HTERT RPE-1 (cell line): Measurements from ENCODE around the gene VPS13D.

Experiments used
- in situ Hi-C: fragments of 300-500 bp; cut with MboI; formaldehyde crosslinking; loops from 4 replicates; pipeline ENCODE4 v1.14.3; 2020; ENCODE audit warnings: low sequenced_read_pairs

VPS13D gene

GRCh38 chr1:12230549-12231275 lies 882 bp downstream of the VPS13D start:
- in situ Hi-C loops, result no loop called here

DNA sequence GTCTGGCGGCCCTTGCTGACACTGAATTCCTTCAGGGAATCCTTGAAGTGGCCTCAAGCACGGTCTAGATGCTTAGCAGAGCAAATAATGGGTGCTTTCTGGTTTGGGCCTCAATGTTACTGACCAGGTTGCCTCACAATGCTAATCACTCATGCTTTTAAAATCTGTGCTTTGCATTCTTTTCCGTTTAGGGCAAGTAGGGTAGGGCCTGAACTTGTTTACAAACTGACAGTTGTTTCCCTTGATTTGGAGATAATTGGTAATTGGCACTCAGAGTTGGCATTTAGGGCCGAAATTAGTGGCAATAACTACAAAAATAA lies 1.4 kb downstream of the VPS13D start:
- in situ Hi-C loops, result no loop called here

DNA sequence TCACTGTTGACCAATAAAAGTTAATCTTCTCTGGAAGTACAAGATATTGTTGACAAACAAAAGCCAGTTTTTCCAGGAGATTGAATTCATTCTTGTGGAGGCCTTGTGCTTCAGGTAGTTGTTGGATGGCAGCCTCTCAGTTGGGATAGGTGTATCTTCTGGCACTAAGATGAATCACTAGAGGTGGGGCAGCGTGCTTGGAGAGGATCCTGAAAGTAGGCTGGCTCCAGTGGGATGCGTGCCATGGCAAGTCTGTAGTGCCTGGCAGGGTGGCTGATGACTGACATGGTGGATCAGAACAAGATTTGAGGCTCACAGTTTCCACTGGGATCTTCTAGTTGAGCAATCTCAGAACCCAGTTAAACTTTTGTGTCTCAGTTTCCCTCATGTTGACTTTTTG lies 2.4 kb downstream of the VPS13D start:
- in situ Hi-C loops, result no loop called here

DNA sequence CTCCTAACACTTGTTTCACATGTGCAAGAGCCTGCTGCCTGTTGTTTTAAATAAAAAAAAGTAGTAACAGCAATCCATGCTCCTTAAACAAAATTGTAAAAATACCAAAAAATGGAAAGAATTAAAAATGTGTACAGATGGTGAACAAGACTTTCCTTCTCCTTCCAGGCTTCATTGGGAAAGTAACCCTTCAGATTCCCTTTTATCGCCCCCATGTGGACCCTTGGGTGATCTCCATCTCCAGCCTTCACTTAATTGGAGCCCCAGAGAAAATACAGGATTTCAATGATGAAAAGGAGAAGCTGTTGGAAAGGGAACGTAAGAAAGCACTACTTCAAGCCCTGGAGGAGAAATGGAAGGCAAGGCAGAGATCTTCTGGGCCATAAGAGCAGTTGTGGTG lies 14.2 kb downstream of the VPS13D start:
- in situ Hi-C loops, result no loop called here

DNA sequence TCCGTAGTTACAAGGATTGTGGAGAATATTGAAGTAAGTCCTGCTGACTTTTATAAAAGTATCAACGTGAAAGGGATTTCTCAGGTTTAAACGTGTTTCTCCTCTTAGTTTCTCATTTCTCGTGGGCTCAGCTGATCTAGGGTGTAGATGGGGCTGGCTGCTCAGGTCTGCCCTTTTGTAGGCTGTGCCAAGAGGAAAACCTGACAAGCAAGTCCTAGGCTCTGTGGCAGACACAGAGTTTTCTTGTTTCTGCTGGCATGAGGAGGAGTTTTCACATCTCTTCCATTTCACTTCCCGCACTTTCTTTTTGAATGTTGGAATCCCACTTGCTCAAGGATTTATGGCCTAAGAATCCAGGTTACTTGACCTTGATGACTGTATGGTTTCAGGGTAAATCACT lies 14.8 kb downstream of the VPS13D start:
- in situ Hi-C loops, result no loop called here

DNA sequence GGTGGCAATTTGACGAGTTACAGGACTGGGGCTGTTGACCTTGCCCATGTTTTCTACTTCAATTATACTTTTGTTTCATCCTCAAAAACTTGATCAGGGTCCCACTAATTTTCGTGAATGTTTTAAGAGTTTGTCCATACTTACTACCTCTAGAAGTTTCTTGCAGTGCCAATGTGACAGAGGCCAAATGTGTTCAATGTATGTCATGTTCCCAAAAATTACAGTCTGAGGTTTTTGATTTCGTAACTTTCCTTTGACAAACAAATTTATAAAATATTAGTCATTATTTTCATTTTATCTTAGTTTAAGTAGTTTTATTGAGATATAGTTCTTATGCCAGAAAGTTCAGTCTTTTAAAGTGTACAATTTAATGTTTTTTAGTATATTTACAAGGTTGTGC lies 15.3 kb downstream of the VPS13D start:
- in situ Hi-C loops, result no loop called here

DNA sequence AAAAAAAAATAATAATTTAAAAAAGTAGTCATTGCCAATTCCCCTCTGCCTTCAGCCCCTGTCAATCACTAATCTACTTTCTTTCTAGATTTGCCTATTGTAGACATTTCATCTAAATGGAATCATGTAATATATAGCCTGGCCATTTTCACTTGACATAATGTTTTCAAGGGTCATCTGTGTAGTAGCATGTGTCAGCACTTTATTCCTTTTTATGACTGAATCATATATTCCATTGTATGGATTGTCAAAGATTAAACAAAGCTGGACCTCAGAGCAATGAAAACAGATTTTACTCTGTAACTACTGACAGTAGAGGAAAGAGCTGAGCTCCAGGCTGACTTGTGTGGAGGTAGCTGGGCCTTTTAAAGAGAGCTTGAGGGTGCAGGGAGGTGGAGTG lies 15.9 kb downstream of the VPS13D start:
- in situ Hi-C loops, result no loop called here

- in situ Hi-C loops, result no loop called here
Measured at GRCh38 chr1:12246584-12246983, 16.8 kb downstream of the VPS13D start.

GRCh38 chr1:12249181-12249580 lies 19.4 kb downstream of the VPS13D start:
- in situ Hi-C loops, result no loop called here

DNA sequence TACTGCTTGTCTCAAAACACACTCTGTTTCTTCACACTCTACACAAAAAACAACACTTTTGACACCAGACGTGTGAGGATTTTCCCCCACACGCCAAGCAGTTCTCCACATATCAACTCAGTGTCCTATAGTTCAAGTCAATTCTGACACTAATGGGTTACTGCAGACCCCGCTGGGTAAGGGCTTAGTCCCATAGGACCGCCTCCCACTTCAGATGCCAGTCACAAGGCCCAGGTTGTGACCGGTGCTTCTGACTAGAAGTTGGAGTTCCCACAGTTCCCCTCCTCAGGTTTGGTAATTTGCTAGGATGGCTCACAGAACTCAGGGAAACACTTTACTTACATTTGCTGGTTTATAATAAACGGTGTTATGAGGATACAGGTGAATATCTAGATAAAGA lies 19.9 kb downstream of the VPS13D start:
- in situ Hi-C loops, result no loop called here

- in situ Hi-C loops, result no loop called here
Measured at GRCh38 chr1:12251442-12251841, 21.6 kb downstream of the VPS13D start.

- in situ Hi-C loops, result no loop called here
Measured at GRCh38 chr1:12255913-12256312, 26.1 kb downstream of the VPS13D start.

DNA sequence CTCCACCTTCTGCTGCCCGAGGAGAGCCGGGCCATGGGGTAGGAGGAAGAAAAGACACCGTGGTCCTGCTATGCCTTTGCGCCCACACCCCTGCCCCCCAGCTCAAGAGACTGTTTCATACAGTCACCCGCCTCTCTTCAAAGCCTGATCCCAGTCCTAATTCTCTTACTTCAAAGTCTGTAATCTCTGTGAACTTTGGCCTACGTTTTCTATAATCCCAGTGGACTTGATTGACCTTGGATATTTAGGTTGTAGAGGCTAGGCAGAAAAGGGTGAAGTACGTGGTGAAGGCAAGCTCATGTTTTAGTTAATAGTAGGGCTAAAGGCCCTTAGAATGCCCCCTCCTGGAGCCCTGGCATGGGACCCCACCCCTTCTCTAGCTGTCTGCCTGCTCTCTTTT lies 28.4 kb downstream of the VPS13D start:
- in situ Hi-C loops, result no loop called here

GRCh38 chr1:12269351-12269750 lies 39.5 kb downstream of the VPS13D start:
- in situ Hi-C loops, result no loop called here

DNA sequence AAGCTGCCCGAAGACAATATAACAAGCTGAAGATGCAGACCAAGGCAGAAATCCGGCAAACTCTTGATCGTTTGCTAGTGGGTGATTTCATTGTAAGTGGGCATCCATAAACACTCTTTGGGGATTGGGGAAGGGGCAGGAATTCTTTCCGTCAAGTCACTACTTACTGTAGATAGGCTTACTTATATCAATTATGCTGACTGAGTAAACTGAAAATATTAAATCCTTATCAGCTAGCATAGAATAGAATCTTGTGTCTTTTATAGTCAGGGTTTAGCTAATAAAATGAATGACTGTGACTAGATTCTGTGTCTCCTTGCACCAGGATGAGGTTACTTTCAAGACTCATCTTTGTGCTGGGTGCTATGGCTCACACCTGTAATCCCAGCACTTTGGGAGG lies 41.2 kb downstream of the VPS13D start:
- in situ Hi-C loops, result no loop called here

GRCh38 chr1:12272770-12273169 lies 42.9 kb downstream of the VPS13D start:
- in situ Hi-C loops, result no loop called here

GRCh38 chr1:12275370-12275769 lies 45.5 kb downstream of the VPS13D start:
- in situ Hi-C loops, result no loop called here

- in situ Hi-C loops, result no loop called here
Measured at GRCh38 chr1:12276225-12276624, 46.4 kb downstream of the VPS13D start.

DNA sequence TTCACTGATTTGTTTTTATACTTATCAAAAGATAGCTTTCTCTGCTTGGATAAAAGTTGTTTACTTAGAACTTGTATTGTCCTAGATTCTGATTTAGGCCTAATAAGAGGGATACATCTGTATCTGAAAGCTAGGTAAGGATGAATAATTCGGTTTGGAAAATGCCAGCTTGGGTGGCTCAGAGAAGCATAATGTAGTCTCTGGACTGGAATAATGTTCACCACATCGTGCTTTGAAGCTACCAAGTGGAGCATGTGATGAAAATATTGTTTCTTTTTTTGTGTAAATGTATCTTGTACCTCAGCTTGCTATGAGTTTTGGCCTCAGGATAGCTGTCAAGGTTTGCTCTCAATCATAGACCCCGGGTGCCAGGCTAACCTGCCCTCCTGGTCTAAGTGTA lies 49.2 kb downstream of the VPS13D start:
- in situ Hi-C loops, result no loop called here

GRCh38 chr1:12279728-12280464 lies 50.1 kb downstream of the VPS13D start:
- in situ Hi-C loops, result no loop called here

DNA sequence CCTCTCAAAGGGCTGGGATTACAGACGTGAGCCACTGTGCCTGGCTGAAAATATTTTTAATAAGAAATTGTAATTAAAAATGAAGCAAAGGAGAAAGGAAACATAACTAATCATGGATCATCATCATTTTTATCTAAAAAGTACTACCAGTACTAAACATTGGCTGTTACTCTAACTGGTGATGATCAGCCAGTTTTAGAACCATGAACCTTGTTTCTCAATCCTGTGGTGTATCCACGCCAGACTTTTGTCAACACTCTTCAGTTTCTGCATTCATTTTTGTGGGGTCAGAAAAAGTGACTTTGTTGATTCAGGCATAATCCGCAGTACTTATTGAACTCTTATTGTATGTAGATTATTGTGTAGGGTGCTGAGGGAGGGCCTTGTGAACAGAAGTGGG lies 52.3 kb downstream of the VPS13D start:
- in situ Hi-C loops, result no loop called here

- in situ Hi-C loops, result no loop called here
Measured at GRCh38 chr1:12284486-12284885, 54.7 kb downstream of the VPS13D start.
